Measurements from ENCODE around the gene SPATC1L.

GRCh38 chr21:46159841-46160656 lies 24.2 kb downstream of the SPATC1L start:
- TF ChIP-seq POLR2AphosphoS5 (IDR thresholded peaks at IDR 0.05; ENCODE audit: low read depth, low read length) (no peak), REST (IDR thresholded peaks at IDR 0.05; ENCODE audit: insufficient read depth in 1 of 2, low read depth in 2 of 2, low read length in 2 of 2) (no peak), TAF1 (IDR thresholded peaks at IDR 0.05; ENCODE audit: borderline replicate concordance, insufficient read depth, low read length) (no peak), SIN3A (IDR thresholded peaks at IDR 0.05; ENCODE audit: borderline replicate concordance, insufficient read depth, low read length) (no peak), FOXP2 (optimal IDR thresholded peaks at IDR 0.05; ENCODE audit: borderline replicate concordance, extremely low read depth, extremely low read length, insufficient read depth) (no peak)
